Stimulated activated CD4-positive, alpha-beta T cell treated with anti-CD3 and anti-CD28 coated beads, Interleukin-12 subunit alpha, Interleukin-12 subunit beta, amount 100 ng/mL, for 24 hours (primary cell): ENCODE data around the gene EXOC6.
"Not testable (repeated sequence)": the region's sequence is repeated elsewhere in the genome, so short reads cannot be mapped to it uniquely, and the experiment has no call there.

ENCODE experiments used
- DNase-seq, 2 experiments: peaks; one replicate each; pipeline ENCODE4 v3.0.0-alpha.2; 2020; ENCODE audit warnings: low read depth in 2 of 2

Gene EXOC6

DNA sequence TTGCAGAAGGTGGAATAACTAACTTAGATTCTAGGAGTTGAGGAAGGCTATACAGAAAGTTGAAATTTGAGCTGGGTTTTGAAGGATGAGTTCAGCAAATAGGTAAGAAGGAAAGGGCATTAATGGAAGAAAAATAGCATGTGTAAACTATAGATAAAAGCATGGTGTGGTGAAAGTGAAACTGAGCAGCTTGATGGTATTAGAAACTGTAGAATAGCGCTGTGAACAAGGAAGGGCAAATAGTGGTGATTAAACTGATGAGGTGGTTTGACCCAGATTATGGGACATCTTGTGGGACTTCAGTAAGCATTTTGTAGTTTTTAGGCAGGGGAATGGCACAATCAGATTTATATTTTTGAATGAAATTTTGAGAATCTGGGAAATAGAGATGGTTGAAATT is 90.5 kb downstream of the EXOC6 start:
- no peak for DNase-seq

DNA sequence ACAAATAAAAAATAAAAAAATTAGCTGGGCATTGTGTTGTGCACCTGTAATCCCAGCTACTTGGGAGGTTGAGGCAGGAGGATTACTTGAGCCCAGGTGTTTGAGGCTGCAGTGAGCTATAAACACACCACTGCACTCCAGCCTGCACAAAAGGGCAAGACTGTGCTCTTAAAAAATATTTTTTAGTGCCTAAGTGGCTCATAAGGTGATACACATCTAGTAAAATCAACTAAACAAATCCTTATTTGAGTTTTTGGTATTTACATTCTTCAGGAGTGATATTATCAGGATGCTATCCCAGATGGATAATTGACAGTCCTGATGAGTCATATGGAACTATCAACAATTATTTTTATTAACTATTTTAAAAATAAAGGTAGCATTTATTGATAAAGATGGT is 93.9 kb downstream of the EXOC6 start:
- DNase-seq: no peak

DNA sequence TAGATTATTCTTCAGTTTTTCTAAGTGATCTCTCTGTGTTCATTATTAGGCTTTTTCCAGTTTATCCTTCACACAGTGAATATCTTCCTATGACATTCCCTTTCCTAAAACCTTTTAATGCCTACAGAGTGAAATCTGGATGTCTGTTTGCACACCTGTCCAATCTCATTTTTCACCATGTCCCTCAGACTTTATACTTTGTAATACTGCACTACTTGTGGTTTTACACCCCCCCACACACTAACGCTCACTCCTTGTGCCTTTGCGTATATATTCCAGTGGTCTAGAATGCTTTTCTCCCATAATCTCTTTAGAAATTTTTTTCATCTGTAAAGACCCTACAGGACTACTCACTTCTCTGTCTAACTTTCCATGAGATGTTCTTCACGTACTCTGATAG is 98.2 kb downstream of the EXOC6 start:
- no peak for DNase-seq

DNA sequence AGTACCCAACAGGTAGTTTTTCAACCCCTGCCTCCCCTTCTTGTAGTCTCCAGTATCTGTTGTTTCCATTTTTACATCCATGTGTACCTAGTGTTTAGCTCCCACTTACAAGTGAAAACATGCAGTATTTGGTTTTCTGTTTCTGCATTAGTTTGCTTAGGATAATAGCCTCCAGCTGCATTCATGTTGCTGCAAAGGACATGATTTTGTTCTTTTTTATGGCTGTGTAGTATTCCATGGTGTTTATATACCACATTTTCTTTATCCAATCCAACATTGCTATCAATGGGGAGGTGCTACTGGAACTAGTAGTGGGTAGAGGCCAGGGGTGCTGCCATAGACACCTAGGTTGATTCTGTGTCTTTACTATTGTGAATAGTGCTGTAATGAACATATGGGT is 104.3 kb downstream of the EXOC6 start:
- DNase-seq: not testable (repeated sequence)

DNA sequence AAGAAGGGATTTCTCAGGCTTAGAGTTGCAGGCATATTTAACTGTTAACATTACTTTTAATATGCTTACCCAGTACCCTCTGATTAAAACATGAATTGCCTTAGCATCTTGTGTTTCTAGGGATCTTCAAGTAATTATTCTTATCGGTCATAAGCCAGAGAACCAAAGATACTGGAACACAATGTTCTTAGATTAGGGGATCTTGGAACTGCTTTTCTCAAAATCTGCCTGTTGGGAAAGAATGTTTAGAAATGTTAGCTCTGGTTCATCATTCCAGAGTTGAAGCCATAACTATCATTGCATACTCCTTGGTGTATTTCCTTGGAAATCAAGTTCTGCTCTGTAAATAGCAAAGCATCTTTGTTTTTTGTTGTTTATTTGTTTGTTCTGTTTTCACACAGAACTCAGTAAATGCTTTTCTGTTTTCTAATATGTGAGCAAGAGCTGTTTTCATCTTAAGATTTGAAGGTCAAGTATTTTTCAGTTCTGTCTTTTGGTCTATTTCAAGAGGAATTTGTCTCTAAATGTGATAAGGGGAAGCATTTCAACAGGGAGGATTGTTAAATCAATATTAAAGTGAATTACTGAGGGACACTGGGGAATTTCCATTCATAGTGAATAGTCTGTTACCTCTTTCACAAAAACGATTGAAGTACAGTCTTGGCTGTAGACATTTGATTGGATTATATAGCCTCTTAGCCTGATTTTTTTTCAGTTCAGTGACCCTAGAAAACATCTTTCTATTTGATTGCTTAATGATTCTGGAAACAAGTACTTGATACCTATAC is 109.1 kb downstream of the EXOC6 start:
- no peak for DNase-seq

DNA sequence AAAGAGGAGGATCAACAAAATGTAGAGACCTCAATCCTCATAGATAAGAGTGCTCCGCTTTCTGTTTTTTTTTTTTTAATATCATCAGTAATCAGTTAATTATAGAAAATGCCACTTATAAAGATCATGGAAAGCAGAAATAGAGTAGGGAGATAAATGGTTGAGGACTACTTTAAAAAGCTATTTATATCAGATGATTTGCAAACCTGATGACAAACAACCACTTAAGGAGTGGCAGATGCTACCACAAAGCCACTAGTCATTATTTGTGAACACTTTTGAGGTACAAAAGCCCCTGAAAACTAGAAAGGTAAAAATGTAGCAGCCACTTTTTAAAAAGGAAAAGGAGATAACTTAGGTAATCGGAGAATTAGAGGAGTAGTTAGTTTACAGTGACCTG is 113.3 kb downstream of the EXOC6 start:
- DNase-seq: no peak

DNA sequence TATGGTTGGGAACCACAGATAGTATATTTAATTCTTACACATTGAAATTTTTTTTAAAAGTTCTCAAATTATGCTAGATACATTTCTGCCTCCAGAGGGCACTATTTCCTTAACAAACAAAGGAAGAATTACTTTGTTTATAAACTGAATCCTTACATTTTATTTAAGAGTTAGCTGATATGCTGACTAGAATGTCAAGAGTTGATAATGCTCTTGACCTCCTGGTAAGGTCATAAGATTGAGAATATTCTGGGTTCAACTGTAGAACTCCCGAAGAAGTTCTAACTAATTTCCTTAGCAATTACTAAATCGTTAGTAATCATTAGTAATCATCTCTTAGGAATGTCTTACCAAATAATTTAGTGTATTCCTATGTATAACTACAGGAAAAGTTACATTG is 117.0 kb downstream of the EXOC6 start:
- DNase-seq: no peak

DNA sequence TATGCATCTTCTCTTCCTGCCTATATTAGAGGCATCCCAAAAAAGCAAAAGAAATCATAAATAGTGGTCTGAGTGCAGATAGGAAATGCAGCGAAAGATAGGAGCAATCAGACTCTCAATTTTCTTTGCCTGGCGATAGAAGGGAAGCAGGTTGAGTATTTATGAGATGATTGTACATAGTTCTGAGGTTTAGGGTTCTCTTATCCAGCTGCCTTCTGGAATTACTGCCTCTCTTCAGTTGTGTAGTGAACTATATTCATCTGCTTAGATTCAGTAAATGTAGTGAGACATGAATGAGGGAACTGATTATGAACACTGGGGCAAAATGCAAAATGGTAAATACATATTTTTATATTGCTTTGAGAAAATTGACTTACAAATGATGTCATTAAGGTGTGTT is 119.3 kb downstream of the EXOC6 start:
- DNase-seq: no peak

DNA sequence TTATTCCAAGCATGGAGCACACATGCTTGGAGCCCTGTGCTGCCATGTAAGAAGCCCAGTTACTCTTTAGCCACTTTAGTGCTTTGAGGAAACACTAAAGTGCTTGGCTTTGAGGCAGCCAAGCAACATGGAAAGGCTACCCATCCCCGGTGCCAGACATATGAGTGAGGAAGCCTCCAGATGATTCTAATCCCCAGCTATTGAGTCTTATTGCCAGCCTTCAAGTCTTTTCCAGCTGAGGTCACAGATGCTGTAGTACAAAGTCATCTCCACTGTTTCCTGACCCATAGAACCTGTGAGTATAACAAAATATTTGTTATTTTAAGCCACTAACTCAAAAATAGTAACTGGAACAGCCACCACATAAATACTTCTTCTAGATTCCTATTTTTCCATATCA is 120.8 kb downstream of the EXOC6 start:
- DNase-seq: no peak

DNA sequence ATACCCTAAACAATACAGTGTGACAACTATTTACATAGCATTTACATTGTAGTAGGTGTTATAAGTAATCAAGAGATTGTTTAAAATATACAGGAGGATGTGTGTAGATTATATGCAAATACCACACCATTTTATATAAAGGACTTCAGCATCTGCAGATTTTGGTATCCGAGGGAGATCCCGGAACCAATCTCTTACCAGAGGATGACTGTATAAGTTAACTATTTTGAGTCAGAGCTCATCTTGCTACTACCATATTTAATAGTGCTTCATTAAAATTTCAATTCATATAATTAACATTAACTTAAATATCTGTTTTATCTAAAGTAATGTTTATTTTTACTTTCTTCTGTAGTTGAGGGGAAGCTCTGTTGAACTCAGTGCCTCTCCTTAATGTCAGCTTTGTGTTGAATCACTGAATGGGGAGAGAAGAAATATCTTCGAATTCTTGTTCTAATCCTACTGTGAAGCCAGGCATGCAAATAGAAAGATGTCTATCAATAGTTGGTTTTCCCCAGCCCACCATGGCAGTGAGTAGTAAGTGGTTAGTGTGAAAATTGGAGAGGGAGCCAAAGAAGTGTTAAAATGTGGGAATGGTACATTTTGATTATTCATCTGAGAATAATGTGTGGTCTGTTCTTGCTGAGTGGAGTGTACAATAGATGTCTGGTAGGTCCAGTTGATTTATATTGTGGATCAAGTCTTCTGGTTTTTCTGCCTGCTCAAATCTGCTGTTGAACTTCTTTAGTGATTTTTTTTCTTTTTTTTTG is 122.2 kb downstream of the EXOC6 start:
- DNase-seq: no peak

DNA sequence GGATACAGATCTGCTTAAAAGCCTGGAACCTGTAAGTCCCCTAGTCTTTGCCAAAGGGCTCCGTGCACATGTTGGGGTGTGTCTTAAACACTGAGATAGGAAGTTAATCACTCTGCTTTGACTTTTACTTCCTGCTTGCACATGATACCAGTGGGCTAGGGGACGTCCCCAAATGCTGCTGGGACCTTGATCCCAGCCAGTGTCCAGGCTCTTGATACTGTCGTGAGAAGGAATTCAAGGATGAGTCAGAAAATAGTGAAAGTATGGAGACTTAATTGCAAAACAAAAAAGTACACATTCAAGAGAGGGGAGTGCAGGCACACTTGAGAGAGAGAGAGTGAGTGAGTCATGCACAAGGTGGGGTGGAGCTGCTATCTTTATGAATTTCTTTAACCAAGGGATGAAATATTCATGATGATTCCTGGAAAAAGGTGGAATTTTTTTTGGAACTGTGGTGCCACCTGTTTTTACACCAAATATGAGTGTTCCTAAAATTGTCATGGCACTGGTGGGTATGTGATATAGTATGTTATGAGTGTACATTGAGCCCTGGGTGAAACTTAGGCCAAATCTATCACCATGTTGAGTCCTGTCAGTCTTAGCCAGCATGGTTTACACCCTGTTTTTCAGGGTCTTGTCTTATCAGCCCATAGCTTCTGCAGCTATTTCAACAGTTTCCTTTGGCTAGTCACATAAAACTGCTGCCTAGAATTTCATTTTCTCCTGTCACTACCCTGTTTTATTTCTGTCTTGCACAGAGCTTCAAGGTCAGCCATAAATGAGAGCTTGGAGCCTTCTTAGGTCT is 123.9 kb downstream of the EXOC6 start:
- DNase-seq: no peak

DNA sequence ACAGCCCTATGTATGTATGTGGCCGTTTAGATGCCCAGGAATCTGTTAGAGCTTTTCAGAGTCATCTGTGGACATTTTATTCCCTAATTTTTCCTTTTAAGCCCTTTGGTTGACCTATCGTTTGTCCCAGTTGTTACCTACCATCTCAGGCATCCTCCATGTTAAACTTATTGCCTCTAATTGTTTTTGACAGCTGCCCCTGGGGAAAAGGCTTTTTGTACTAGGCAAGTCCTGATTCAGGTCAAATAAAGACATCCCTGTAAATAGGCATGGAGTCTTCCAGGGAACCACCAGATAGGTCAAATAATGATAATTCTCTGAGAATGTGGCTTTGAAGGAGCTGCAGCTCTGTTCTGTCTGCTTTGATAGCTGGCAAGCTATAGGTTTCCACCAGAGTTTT is 124.6 kb downstream of the EXOC6 start:
- DNase-seq: no peak

DNA sequence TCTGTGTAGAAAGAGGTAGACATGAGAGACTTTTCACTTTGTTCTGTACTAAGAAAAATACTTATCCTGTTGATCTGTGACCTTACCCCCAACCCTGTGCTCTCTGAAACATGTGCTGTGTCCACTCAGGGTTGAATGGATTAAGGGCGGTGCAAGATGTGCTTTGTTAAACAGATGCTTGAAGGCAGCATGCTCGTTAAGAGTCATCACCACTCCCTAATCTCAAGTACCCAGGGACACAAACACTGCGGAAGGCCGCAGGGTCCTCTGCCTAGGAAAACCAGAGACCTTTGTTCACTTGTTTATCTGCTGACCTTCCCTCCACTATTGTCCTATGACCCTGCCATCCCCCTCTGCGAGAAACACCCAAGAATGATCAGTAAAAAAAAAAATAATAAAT is 128.0 kb downstream of the EXOC6 start:
- not testable (repeated sequence) for DNase-seq

DNA sequence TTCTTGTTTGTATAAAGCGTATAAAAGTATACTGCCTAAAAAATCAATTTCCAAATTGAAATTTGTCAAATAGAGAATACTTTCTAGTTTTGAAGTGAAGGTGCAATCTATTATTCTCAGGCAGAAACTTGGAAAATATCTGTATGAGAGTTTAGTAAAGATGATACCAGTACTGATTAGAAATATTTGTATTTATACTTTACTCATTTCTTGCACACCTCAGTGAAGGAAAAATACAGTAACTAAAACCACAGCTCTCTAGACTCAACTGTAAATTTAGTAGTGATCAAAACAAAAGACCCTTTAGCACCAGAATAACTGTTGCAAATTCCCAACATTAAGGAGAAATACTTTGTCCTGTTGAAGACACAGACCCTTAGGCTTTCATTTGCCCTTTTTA is 140.9 kb downstream of the EXOC6 start:
- no peak for DNase-seq

DNA sequence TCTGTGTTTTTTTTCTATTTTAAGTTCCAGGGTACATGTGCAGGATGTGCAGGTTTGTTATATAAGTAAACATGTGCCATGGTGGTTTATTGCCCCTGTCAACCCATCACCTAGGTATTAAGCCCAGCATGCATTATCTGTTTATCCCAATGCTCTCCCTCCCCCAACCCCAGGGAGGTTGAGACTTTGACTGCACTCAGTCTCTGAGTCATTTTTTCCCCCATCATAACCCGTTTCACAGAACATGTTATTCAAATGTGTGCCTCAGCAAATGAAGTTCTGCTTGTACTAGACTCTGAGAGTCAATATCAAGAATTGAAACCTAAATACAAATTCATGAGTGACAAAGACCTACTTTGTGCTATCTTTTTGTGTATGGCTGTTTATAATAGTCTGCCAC is 142.3 kb downstream of the EXOC6 start:
- DNase-seq: no peak

DNA sequence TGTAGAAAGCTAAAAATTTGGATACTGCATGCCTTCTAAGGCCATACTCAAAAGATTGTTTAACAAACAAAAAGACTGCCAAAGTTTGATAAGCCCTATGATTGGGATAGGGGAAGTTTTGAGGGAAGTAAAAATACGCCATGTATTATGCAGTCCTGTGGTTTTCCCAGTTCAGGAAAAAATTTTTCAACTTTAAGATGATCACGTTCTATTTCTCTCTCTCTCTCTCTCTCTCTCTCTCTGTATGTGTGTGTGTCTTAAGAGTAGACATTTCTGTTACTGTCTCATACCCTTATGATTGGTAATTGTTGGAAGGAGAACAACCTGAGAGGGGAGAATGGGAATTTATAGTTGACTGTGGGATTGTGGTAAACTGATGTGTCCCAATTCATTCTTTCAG is 143.2 kb downstream of the EXOC6 start:
- no peak for DNase-seq

DNA sequence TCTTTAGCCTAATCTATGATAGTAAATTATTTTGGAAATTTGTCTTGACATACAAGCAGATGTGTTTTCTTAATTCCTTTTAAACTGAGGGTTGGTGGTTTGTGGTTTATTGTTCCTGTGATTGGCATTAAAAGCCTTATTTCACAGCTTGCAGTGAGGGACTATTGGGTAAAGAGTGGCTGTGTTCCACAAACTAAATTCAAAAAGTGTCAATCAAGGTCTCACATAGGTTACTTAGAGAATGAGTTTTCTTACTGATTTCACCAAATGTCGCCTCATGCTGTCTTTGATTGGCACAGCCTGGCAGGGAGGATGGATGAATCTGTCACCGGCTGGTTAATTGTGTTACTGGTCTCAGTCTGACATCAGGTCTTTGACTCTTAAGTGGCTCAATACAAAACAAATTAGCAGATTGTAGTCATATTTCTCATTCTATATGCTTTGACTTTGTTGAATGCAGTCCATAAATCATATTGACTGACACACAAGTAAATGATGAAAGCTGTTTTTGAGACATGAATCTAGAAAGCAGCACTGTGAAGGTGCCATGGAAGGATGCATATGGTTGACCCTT is 145.5 kb downstream of the EXOC6 start:
- no peak for DNase-seq

DNA sequence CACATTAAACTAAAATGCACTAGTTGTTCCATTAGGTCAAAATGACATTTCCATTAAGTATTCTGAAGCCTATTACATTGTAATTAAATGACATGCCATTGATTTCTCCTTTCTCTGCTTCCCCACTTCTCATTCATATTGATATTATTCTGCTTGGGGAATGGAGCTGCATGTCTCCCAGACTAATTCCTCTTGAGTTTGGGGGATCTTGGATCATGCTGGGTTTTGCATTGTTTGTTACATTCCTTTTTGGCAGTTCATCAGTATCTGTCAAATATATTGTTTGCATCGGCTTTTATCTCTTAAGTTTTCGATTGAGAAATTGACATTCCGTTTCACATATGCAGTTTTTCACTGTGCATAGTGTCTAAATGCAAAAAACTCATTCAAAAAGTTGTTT is 147.2 kb downstream of the EXOC6 start:
- no peak for DNase-seq

DNA sequence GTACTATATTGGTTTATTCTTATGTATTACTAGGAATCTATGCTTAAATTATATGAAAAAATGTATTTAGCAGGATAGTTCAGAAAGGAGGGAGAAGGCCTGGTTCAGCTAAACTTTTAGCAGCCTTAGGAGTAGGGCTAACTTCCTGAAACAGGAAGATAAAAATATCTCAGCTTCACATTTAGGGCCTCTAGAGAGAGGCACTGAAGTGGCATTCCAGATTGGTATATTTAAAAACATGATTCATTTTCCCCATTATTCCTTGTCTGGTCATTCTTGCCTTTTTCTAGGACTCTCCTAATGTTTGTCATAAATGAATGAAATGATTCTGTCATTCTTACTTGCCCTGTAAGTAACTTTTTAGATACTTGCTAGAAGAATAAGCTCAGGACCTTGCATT is 149.3 kb downstream of the EXOC6 start:
- no peak for DNase-seq

DNA sequence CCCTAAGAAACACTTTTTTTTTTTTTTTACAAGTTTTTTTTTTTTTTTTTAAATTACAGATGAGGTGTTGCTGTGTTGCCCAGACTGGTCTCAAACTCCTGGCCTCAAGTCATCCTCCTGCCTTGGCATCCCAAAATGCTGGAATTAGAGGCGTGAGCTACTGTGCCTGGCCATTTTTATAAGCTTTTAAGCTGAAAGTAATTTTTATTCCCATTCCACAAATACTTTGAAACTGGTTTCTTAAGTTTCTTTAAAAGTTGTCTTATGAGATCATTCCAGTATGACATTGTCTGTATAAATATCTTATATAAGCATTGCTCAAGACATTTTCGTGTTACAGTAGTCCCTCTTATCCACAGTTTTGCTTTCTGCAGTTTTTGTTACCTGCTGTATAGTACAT is 150.9 kb downstream of the EXOC6 start:
- DNase-seq: no peak

DNA sequence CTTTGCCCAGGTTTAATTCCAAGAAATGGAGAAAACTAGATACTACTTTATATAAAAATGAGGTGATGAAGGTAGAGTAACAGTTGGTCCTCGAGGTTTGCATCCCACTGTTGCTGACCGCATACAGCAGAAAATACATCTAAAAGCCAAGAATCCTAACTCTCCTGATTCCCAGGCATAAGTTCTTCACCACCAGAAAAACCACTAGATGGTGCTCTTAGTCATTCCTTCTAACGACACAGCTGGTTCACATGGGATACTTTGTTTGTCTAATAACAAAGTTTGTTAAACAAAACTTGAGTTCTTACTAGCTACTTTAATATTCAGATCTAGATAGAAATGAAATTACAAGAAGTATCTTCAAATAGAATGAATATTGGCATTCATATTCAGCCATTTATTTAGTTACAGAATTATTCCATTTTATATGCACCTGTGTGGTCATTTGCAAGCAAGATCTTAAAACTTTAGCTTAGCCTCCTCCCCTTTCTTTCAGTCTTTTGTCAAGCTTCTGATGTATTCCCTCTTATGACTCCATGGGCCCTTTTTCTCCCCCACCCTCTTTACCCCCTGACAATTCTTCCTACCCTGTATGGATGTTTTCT is 158.2 kb downstream of the EXOC6 start:
- no peak for DNase-seq

DNA sequence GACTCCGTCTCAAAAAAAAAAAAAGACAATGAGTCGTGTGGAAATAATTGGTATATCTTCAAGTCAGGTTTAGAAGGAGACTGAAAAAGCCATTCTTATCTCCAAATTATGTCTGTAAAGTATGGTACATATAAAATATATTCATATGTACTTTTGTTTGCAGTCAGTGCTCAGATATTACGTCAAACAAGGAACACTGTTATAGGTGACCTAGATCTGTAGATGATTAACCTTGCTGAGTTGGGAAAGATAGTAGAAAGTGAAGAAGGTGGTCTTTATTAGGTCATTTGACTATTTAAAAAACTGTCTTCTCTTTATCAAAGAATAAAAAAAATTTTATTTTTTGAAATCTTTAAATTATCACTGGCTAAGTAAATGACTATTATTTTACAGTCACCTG is 167.4 kb downstream of the EXOC6 start:
- DNase-seq: no peak
